GM18951 (cell line): Measurements from ENCODE around the gene DEFB132.
A peak's percentile ranks its signal among the peaks of the same experiment; 100 is the strongest.

Source experiments
- POLR2A ChIP-seq: IDR thresholded peaks from 4 replicates; pipeline ENCODE4 v1.6.1; 2011; ENCODE audit warnings: mild to moderate bottlenecking; ENCODE audit not compliant: insufficient read length, insufficient read depth; ENCODE audit errors: extremely low read depth
- in situ Hi-C: fragments of 300-500 bp; cut with MboI; formaldehyde crosslinking; loops from one replicate; pipeline ENCODE4 v1.12.0; 2022; ENCODE audit warnings: low sequenced_read_pairs, mixed read lengths, inconsistent platforms; ENCODE audit not compliant: unreplicated experiment

Gene DEFB132

GRCh38 chr20:297098-297924 lies 39.8 kb downstream of the DEFB132 start, which contains the start of gene ZCCHC3:
ZCCHC3 (plus strand) TSS chr20:297570; CDS start chr20:297587, 17 bp downstream.
- peak; percentile 86 for TF ChIP-seq POLR2A
- in situ Hi-C loops: no loop called here

- in situ Hi-C loops: no loop called here
- TF ChIP-seq POLR2A: peak; percentile 61
Measured at GRCh38 chr20:297925-298775, 40.6 kb downstream of the DEFB132 start.

GRCh38 chr20:298776-299391 lies 41.4 kb downstream of the DEFB132 start:
- in situ Hi-C loops: no loop called here
- no peak for TF ChIP-seq POLR2A

- in situ Hi-C loops: no loop called here
- peak; percentile 29 for TF ChIP-seq POLR2A
Measured at GRCh38 chr20:300345-300990, 42.9 kb downstream of the DEFB132 start.

- in situ Hi-C loops: no loop called here
- no peak for TF ChIP-seq POLR2A
Measured at GRCh38 chr20:301886-302848, 44.6 kb downstream of the DEFB132 start.

- in situ Hi-C loops: no loop called here
- TF ChIP-seq POLR2A: no peak
Measured at GRCh38 chr20:305745-306144, 48.2 kb downstream of the DEFB132 start.

- in situ Hi-C loops: no loop called here
- TF ChIP-seq POLR2A: no peak
Measured at GRCh38 chr20:308427-309038, 51.0 kb downstream of the DEFB132 start.

GRCh38 chr20:309306-309840 lies 51.8 kb downstream of the DEFB132 start:
- TF ChIP-seq POLR2A: no peak
- in situ Hi-C loops: no loop called here

GRCh38 chr20:309841-310644 lies 52.5 kb downstream of the DEFB132 start:
- in situ Hi-C loops: no loop called here
- no peak for TF ChIP-seq POLR2A

- in situ Hi-C loops: no loop called here
- TF ChIP-seq POLR2A: no peak
Measured at GRCh38 chr20:310645-311044, 53.1 kb downstream of the DEFB132 start.
